Chondrocyte (in vitro differentiated cells): ENCODE results near the gene PCSK7. TPM values are rescaled to one million over a fixed set of nuclear protein-coding genes. Genes with fewer than 3 reads are reported as not detected.
"Not testable (repeated sequence)": the region's sequence is repeated elsewhere in the genome, so short reads cannot be mapped to it uniquely, and the experiment has no call there.

Source experiments
- DNase-seq: peaks from one replicate; pipeline ENCODE4 v3.0.0; 2021; ENCODE audit warnings: mixed read lengths, low spot score
- H3K27ac Mint-ChIP-seq: one replicate; pipeline ENCODE4 v1.8.0; 2021; ENCODE audit warnings: mild to moderate bottlenecking, moderate library complexity, mixed read lengths; ENCODE audit not compliant: unreplicated experiment
- H3K27me3 Mint-ChIP-seq: 2 replicates; pipeline ENCODE4 v1.8.0; 2021; ENCODE audit warnings: low read depth, mixed read lengths
- H3K36me3 Mint-ChIP-seq: 2 replicates; pipeline ENCODE4 v1.8.0; 2021; ENCODE audit warnings: low read depth, mixed read lengths
- H3K4me1 Mint-ChIP-seq: 2 replicates; pipeline ENCODE4 v1.8.0; 2021; ENCODE audit warnings: low read depth, mild to moderate bottlenecking, mixed read lengths
- H3K4me3 Mint-ChIP-seq: one replicate; pipeline ENCODE4 v1.8.0; 2021; ENCODE audit warnings: mild to moderate bottlenecking, moderate library complexity, mixed read lengths; ENCODE audit not compliant: unreplicated experiment
- H3K9me3 Mint-ChIP-seq: 2 replicates; pipeline ENCODE4 v1.8.0; 2021; ENCODE audit warnings: low read depth, mixed read lengths
- CTCF ChIP-seq: fragments of 200-600 bp; sonication (generic); IDR thresholded peaks from 2 replicates; pipeline ENCODE4 v1.5.0; 2021; ENCODE audit warnings: antibody characterized with exemption, mild to moderate bottlenecking, moderate library complexity
- total RNA-seq: library from RNA; stranded (reverse); gene quantifications from 3 replicates; pipeline ENCODE4 v1.2.1, GENCODE V29; 2021

Gene PCSK7
- total RNA-seq, 1 donor from 2014 or later, result 43.0 TPM

DNA sequence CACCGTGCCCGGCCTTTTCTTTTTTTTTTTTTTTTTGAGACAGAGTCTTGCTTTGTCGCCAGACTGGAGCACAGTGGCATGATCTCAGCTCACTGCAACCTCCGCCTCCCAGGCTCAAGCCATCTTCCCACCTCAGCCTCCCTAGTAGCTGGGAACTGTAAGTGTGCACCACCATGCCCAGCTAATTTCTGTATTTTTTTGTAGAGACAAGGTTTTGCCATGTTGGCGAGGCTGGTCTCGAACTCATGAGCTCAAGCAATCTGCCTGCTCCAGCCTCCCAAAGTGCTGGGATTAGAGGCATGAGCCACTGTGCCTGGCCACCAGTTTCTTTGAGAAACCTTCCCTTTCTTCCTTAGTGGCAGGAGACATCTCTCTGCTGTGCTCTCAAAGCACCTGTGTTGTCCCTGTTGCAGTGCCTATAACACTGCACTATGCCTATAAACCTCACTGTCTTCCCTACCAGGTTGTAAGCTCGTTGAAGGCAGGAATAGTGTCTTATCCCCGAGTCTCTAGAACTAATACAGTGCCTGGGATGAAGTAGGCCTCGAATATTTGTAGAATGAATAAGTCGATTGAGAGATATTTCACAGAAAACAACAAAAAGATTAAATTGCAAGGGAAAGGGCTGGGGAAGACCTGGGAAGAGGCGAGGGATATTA, 19.0 kb downstream of the PCSK7 start:
- H3K4me1 Mint-ChIP-seq, result peaks cover 14% of the 10 kb centered on the region
- H3K27me3 Mint-ChIP-seq, result no peaks in the 10 kb centered on the region
- peaks cover 23% of the 10 kb centered on the region for H3K36me3 Mint-ChIP-seq
- H3K9me3 Mint-ChIP-seq, result no peaks in the 10 kb centered on the region
- H3K27ac Mint-ChIP-seq, result no peak overlapping the region
- no peak for TF ChIP-seq CTCF
- peak; percentile 27 for DNase-seq
- H3K4me3 Mint-ChIP-seq, result no peak overlapping the region

DNA sequence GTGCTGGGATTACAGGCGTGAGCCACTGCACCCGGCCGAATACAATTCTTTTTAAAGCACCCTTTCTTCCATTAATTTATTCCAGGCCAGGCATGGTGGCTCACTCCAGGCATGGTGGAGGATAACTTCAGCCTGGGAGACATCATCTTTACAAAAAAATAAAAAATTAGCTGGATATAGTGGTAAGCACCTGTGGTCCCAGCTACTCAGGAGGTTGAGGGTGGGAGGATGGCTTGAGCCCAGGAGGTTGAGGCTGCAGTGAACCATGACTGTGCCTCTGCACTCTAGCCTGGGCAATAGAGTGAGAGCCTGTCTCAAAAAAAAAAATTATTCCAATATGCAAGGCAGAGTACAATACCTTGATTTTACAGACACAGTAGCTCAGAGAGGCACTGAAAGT, 21.3 kb downstream of the PCSK7 start:
- H3K9me3 Mint-ChIP-seq, result no peaks in the 10 kb centered on the region
- peaks cover 3% of the 10 kb centered on the region for H3K4me1 Mint-ChIP-seq
- H3K36me3 Mint-ChIP-seq, result peaks cover 23% of the 10 kb centered on the region
- TF ChIP-seq CTCF, result no peak
- H3K27me3 Mint-ChIP-seq, result no peaks in the 10 kb centered on the region
- no peak overlapping the region for H3K27ac Mint-ChIP-seq
- no peak overlapping the region for H3K4me3 Mint-ChIP-seq
- no peak for DNase-seq

DNA sequence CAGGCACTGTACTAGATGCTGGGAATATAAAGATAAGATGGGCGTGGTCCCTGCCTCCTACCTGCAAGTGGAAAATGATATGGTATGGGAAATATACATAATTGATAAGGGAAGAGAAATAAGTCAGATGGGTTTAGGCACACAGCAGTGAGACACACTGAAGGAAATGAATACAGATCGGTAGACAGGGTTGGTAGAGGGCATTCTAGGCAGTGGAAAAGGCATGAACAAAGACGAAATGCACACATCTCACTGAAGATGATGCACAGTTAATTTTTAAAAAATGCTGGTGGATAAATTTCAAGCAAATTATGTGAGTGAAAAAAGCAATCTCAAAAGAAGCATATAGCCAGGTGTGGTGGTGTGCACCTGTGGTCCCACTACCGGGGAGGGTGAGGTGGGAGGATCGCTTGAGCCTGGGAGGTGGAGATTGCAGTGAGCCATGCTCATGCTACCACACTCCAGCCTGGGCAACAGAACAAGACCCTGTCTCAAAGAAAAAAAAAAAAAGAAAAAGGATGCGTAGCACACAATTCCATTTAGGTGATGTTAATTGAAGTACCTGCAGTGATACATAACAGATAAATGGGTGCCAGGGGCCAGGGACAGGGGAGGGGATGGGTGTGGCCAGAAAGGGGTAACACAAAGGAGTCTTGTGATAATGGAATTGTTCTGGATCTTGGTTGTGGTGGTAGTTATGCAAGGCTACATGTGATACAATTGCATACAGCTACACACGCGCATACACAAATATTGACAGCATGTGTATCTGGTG, 22.3 kb downstream of the PCSK7 start:
- not testable (repeated sequence) for DNase-seq, H3K4me3 Mint-ChIP-seq, H3K9me3 Mint-ChIP-seq, H3K27me3 Mint-ChIP-seq
- Mint-ChIP-seq H3K4me1 (peaks cover 13% of the 10 kb centered on the region), H3K36me3 (peaks cover 30% of the 10 kb centered on the region), H3K27ac (peak overlapping the region; percentile 18)

- peak; percentile 57 for TF ChIP-seq CTCF
- Mint-ChIP-seq H3K36me3 (peaks cover 31% of the 10 kb centered on the region), H3K4me1 (peaks cover 22% of the 10 kb centered on the region), H3K27ac (peak overlapping the region; percentile 54)
- DNase-seq, H3K27me3 Mint-ChIP-seq, H3K9me3 Mint-ChIP-seq, H3K4me3 Mint-ChIP-seq: not testable (repeated sequence)
Observed at GRCh38 chr11:117208710-117209109, 23.2 kb downstream of the PCSK7 start.

DNA sequence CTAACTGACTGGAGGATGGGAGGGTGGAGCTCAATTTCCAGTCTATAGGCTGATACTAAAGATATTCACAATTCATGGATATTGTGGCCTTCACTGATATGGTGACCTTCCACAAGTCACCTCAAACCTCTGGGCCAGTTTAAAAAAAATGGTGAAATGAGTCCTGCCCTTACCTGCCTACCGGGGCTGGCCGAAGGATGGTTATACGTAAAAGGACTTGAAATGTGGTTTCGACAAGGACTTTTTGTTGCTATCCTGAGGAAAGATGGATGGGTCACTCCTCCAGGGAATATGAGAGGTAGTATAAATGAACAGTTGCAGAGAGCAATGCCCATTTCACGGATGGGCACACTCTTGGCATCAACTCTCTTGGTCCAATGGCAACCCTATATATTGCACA, 24.4 kb downstream of the PCSK7 start:
- peaks cover 34% of the 10 kb centered on the region for H3K36me3 Mint-ChIP-seq
- not testable (repeated sequence) for H3K4me3 Mint-ChIP-seq, H3K27me3 Mint-ChIP-seq, H3K27ac Mint-ChIP-seq, H3K9me3 Mint-ChIP-seq, DNase-seq
- peaks cover 34% of the 10 kb centered on the region for H3K4me1 Mint-ChIP-seq

- Mint-ChIP-seq H3K27ac (peak overlapping the region; percentile 27), H3K4me1 (peaks cover 39% of the 10 kb centered on the region), H3K36me3 (peaks cover 38% of the 10 kb centered on the region)
- H3K27me3 Mint-ChIP-seq, DNase-seq, H3K4me3 Mint-ChIP-seq, H3K9me3 Mint-ChIP-seq: not testable (repeated sequence)
- peak; percentile 47 for TF ChIP-seq CTCF
Observed at GRCh38 chr11:117206859-117207258, 25.0 kb downstream of the PCSK7 start.

DNA sequence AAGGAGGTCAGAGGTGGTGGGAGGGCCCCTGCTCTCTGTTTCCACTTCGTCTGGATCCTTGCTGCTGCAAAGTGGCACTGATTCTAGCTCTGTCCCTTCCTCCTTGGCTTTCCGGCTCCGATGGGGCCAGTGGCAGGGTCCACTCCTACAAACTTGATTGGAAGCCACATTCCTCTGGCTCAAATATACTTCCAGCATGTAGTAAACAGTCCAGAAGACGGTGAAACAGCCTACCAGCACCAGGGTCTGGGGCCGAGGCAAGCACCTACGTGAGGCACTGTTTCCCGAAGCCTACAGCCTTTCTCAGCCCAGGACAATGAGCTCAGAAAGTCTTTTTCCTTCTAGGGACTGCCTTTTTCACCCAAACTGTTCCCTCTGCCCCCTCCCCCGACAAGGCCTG, 25.8 kb downstream of the PCSK7 start:
- peaks cover 43% of the 10 kb centered on the region for H3K4me1 Mint-ChIP-seq
- not testable (repeated sequence) for H3K4me3 Mint-ChIP-seq, H3K27me3 Mint-ChIP-seq, H3K9me3 Mint-ChIP-seq, DNase-seq
- H3K36me3 Mint-ChIP-seq, result peaks cover 35% of the 10 kb centered on the region
- H3K27ac Mint-ChIP-seq, result peak overlapping the region; percentile 86
